ENCODE measurements around the gene BOD1.
A peak's percentile ranks its signal among the peaks of the same experiment; 100 is the strongest.

The BOD1 gene

DNA sequence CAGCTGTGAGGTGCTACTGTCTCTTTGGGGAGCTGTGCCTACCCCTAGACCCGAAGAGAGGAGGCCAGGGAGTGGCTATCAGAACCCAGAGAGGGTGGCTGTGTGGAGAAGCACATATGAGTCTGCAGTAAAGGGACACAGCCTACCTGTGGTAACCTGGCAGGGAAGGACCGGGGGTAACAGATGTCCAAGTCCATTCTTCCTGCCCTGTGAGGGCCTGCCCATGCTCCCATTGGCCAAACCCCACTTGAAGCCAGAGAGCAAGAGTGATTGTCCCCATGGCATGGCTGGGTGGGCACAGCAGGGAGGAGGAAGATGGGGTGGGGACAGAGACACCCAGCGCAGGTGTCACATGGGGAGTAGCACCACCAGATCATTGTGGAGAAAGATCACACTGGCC lies 39.3 kb downstream of the BOD1 start:
- DNase-seq (ENCODE audit: low read depth in 2 of 2): no peak

DNA sequence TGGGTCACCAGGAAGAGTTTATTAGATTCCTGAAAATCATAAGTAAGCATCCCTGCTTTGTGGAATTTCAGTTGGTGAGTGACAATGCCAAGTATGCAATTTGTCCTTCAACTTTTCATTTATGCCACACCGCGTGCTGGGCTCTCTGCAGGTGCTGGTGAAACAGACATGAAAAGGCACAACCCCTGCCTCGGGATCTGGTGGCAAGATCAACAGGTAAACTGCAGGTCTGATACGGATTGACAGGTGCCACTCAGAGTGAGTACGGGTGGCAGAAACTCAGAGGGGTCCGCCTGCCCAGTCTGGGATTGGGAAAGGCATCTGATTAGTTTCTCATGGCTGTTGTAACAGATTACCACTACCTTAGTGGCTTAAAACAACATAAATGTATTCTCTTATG lies 40.5 kb downstream of the BOD1 start:
- no peak for DNase-seq (ENCODE audit: low read depth in 2 of 2)

DNA sequence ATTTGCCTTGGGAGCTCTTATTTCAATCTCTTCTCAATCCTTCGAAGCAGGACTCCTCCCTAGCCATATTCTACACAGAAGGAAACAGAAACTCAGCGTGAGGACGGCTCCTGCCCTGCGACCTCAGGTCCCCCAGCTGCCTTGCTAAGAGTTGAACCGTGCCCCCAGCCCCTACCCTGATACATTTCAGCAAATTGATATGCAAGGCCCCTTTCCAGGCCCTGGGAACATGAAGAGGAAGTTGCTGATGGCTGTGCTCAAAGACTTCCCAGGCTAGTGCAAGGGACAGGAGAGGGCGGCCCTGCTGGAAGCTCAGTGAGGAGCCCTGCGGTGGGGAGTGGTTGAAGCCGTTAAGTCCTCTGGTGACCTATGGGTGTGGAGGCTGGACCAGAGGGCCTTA lies 41.5 kb downstream of the BOD1 start:
- DNase-seq (ENCODE audit: low read depth in 2 of 2): no peak

DNA sequence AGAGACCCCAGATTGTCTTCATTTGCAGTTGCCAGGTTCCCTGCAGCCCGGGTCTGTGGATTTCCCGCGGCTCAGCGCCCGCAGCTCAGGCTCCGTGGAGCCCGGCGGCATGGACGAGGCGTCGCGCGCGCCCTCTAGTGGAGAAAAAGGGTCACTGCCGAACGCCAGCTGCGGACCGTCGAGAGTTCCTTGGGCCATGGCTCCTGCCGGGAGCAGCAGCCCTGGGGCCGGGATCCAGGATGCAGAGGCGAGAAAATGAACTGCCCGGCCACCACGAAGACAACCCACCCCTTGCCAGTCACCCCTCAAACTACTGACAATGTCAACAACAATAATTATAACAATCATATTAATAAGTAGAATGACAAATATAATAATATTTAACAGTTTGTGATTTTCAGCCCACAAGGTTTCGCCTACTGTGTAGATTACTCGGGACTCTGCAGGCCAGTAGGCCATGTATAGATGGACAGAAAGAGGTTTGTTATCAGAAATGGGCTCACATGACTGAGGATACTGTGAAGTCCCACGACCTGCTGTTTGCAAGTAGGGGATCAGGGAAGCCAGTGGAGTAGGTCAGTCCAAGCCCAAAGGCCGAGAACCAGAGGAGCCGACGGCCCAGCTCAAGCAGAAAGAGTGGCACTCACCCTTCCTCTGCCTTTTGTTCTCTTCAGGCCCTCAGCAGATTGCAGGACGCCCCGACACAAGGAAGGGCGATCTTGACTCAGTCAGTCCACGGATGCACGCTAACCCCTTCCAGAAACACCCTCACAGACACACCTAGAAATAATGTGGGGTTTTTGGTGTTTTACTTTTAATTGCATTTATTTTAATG lies 43.1 kb downstream of the BOD1 start:
- DNase-seq (ENCODE audit: low read depth in 2 of 2): peak in 1 of 2 experiments; percentile 17

DNA sequence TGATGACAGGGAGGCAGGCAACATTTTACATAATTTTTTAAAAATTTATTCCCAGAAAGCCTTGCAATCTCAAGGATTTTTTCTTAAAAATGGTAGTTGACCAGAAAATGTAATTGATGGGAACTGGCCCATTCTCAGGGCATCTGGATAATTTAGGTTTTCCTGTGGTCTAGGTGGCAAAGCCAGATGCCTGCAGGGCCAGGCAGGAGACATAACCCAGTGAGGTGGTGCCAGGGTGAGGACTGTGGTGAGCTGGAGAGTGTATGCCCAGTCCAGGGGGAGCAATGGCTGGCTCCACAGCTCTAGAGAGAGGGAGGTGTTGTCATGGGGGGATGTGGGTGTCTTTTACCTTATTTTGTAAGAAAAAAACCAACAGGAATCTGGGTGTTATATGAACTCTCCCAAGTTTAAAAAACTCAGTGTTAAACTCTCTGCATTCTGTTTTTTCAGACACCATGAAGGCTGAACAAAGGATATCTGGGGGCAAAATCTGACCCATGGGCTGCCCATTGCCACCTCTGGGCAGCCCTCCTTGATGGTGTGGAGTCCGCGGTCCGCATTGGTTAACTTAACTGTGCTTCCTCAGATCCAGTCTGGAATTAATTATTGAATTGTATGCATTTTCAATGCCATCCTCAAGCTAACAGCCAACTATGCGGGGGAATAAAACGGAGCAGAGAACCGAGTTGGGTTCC lies 43.9 kb downstream of the BOD1 start:
- DNase-seq (ENCODE audit: low read depth in 2 of 2): no peak

DNA sequence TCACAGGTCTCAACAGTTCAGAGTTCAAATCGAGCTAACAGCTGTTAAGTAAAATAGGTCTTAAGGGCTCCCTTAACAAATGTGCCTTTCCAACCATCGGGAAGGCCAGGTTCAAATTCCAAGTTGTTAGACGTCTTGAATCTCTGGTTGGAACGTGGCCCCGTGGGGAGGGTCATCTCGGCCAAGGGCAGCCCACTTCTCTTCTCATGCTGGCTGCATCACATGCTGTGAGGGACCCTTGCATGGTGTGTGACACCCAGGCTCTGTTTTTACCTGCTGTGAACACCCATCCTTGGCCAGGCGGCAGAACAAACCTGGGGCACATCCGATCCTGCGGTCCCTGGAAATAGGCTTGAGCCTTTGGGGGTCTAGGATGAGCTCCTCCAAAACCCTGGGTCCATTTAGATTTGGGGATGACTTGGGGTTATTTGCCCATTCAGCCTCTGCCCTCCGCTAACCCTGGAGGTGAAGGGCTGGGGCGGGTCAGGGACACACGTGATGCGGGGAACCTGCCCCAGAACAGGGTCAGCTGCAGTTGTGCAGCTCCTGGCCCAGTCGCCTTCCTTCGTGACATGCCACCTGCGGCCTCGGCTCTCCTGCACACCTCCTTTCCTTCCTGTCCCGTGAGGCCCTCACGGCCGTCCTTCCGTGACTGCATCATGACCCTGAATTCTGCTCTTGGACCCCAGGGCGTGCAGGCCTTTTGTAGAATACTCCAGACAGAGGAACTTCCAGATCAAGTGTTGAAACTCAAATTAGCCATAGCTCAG lies 45.9 kb downstream of the BOD1 start:
- no peak for DNase-seq (ENCODE audit: low read depth in 2 of 2)

DNA sequence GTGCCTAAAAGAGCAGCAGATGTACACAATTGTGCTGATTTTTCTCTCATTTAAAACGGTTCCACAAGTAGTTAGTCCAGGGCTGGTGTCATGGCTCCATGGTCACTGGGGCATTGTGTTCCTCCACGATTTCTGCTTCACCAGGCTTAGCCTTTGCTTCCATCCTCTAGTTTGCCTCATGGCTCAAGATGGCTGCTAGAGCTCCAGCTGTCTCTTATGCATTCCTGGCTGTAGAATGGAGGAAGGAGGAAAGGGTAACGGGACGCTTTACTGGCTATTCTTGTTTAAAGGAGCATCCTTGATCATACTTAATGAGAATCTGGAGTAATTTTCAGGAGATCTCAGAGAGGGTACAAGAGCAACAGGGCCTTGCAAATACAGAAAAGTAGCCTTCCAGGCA lies 47.7 kb downstream of the BOD1 start:
- no peak for DNase-seq (ENCODE audit: low read depth in 2 of 2)

DNA sequence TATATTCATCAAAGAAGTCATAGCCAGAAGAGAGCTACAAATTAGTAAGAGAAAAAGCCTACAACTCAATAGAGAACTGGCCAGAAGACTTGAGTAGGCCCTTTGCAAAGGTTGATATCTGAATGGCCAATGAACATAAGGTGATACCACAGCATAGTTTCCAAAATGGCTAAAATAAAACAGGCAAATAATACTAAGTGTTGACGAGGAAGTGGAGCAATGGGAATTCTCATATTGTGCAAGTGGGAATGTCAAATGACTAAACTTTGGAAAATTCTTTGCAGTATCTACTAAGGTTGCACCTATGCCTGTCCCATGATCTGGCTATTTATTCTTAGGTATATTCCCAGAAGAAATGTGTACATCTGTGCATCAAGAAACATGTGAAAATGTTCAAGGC lies 48.3 kb downstream of the BOD1 start:
- no peak for DNase-seq (ENCODE audit: low read depth in 2 of 2)

DNA sequence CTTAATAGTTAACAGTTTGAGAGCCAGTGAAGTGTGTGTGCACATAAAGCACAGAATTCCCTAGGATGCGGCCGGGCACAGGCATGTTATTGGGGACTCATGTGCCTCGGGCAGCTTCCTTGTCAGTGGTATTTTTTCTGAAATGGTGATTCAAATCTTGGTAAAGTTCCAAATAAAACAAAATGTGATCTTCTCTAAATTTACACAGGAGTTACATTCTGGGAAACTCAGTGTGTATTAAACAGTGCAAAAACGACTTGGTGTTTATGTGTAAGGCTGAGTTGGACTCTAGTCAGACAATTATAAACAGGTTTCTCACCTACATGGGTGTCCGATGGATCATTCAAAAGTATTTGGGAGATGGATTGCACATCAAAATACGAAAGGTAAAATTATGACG lies 48.9 kb downstream of the BOD1 start:
- DNase-seq (ENCODE audit: low read depth in 2 of 2): no peak

DNA sequence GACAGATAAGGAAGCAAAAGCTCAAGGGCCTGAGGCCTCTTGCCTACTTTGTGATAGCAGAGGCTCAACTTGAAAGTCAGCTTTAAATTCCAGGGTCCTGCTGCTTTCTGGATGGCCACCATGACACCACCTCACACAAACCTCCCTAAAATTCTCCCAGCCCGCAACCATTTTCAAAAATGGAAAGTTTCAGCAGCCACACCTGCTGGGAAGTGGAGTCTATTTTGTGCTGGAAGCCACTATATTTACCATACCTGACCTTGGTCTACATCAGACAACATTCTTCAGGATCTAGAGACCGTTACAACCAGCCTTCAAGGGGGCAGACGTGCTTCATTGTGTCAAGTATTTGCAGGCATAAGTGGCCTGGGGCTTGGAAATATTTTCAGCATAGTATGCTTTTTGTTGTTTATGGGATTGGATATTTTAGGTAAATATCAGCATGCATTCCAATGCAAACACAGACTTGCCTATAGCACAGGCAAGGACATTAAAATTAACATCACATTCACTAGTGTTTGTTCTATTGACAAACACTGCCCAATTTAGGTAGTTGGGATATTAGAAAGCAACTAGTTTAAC lies 50.9 kb downstream of the BOD1 start:
- DNase-seq (ENCODE audit: low read depth in 2 of 2): no peak

DNA sequence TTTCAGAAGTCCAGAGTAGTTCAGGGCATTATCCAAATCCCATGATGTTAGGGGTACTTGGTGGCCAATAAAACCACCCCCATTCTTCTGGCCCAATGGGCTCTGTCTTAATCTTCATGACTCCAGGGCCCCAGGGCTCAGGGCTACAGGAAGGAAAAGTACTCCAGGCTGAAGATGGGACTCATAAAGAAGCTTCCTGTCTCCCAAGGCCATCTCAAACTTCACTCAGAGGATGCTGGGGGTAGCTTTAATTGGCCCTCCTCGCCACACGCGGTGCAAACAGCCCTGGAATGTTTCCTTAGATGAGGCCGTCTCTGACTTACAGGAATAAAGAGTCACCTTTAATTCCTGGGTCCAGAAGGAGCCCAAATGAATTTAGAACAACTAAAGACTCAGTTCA lies 52.3 kb downstream of the BOD1 start:
- DNase-seq (ENCODE audit: low read depth in 2 of 2): no peak

DNA sequence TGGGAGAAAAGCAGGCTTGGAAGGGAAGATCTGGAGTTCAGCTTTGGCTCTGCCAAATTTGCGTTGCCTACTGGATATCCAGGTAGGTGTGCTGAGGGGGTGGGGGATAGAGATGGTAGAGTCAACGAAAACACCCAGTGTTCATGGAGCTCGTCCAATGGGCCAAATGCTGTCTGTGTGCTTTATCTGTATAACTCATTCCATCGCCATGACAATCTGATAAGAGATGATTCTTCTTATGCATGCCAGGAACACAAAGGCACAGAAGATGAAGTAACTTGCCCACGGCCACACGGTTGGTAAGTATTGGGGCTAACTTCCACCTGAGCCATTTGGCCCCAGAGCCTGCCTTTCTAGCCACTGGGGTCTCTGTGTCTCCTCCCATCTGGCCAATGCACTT lies 53.2 kb downstream of the BOD1 start:
- DNase-seq (ENCODE audit: low read depth in 2 of 2): no peak

DNA sequence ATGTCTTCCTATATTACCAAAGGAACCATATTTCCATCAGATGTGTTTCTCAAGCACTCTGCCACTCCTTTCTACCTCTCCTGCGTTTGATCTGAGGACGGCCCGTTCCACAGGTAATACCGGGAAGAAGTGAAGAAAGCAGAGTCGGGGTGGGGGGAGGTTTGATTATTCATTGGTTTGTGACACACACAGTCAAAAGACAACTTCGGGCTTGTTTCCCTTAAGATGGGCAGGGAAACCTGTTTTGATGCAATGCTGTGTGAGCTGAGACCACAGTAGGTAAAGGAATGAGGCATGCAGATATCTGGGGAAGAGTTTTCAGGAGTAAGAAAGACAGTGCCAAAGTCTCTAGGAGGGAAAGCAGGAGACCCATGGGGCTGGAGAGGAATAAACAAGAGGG lies 54.0 kb downstream of the BOD1 start:
- no peak for DNase-seq (ENCODE audit: low read depth in 2 of 2)
